HG03520 (cell line): ENCODE data around the gene CCL24.
"Not testable (repeated sequence)": the region's sequence is repeated elsewhere in the genome, so short reads cannot be mapped to it uniquely, and the experiment has no call there.

Experiments
- ATAC-seq: cut with Tn5 transposase; IDR thresholded peaks from one replicate; pipeline ENCODE4 v1.9.1; 2021; ENCODE audit warnings: mild to moderate bottlenecking, moderate library complexity; ENCODE audit not compliant: unreplicated experiment

CCL24 gene

DNA sequence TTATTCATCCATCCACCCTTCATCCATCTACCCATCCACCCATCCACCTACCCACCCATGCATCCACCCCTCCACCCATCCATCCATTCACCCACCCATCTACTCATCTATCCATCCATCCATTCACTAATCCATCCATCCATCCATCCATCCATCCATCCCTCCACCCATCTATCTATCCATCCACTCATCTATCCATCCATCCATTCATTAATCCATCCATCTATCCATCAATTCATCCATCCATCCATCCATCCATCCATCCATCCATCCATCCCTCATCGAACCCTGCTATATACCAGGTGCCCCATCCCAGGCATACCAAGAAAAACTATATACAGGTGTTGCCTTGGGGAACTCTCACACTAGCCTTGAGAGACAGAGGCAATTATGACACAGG, 7.1 kb upstream of the CCL24 start:
- ATAC-seq = no peak

- ATAC-seq = no peak
These were observed 6.1 kb upstream of the CCL24 start for GRCh38 chr7:75819711-75820110.

DNA sequence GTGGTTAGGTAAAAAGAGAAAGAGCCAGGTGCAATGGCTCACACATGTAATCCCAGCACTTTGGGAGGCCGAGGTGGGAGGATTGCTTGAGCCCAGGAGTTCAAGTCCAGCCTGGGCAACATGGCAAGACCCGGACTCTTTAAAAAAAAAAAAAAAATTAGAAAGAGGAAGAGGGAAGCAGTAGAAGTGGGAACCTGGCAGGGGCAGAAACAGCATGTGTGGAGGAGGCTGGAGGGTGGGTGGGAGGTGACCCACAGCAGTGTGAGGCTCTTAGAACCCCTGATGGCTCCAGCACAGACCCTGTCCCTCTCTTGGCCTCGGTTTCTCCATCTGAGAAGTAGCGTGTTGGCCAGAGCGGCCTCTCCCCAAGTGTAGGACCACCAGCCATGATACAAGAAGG, 4.9 kb upstream of the CCL24 start:
- ATAC-seq = no peak

- ATAC-seq = no peak
These were observed 3.5 kb upstream of the CCL24 start for GRCh38 chr7:75817116-75817515.

DNA sequence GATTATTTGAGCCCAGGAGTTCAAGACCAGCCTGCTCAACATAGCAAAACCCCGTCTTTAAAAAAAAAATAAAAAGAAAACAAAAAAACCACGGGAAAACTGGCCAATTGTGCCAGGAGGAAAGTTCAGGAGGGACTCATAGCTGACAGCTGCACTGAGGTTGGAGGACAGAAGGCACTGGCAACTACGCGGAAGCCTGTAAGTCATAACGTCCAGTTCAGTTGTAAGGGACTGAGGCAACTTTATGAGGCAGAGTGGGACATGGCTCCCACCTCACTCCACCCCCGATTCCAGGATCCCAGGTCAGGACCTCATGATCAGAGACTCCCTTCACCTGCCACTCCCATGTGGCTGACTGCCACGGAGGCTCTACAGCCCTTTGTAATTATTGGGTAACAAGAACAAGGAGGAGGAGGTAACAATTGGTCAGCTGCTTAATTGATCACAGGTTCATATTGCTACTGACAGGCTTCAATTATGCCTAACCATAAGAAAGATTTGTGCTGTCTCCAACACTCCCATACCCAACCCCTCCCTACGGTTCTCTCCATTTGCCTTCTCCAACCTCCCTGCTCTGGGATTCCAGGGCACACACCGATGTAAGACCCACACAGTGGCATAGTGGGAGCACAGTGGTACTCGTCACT, 1.9 kb upstream of the CCL24 start:
- no peak for ATAC-seq

- ATAC-seq = no peak
These were observed 871 bp upstream of the CCL24 start for GRCh38 chr7:75814407-75814947.

- ATAC-seq = no peak
These were observed 522 bp downstream of the CCL24 start for GRCh38 chr7:75813084-75813483.

GRCh38 chr7:75811894-75812678, 1.5 kb downstream of the CCL24 start:
- no peak for ATAC-seq

DNA sequence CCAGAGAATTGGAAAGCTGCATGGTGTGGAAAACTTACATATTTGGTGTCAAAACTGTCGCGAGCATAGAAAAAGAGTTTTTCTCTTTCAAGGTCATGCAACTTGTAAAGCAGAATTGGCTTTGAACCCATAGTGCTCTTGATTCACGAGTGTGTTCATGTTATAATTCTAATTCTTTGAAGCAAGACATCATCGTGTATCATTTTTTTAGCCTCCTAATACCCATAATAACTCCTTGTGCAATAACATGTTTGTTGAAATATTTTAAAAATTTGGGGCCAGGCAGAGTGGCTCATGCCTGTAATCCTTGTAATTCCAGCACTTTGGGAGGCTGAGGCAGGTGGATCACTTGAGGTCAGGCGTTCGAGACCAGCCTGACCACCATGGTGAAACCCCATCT, 4.2 kb downstream of the CCL24 start:
- ATAC-seq = no peak

DNA sequence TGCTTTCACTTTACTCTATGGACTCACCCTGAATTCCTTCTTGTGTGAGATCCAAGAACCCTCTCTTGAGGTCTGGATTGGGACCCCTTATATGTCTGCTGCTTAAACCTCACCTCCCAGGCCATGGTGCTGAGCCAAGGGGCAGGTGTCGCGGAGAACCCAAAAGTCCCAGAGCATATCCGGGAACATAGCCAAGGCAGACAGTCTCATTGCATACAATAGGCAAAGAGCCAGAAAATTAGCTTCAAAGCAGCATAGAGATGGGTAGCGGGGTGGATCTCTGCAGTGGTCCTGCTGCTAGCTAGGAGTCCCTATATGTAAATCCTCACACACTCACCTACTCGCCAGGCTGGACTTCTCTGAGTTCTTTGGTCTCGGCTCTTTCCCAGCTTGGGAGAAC, 5.5 kb downstream of the CCL24 start:
- ATAC-seq = no peak

- ATAC-seq = no peak
These were observed 6.2 kb downstream of the CCL24 start for GRCh38 chr7:75807452-75807851.

DNA sequence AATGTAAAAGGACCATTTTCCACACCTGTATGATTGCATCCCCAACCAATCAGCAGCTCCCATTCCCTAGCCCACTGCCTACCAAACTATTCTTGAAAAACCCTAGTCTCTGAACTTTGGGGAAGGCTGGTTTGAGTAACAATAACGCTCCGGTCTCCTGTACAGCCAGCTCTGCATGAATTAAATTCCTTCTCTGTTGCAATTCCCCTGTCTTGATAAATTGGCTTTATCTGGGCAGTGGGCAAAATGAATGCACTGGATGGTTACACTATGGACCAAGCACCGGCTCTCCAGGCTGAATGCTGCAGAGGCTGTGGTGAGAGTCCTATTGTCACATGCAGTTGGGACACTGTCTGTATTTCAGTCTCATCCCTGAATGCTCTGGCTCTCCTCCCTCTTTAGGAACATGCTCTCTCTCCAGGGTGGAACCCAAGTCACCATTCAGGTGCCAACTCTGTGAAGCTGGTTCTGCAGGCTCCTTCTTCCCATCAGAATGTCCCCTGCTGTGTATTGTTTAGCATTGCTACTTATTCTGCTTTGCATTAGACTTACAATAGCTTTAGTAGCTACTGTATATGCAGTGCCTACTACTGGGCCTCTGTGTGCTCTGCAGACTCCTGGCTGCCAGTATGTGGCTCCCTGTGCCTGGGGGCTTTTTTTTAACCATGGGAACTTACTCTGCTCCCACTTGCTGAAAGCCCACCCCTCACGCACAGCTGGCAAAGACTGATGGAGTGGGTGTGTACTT, 6.9 kb downstream of the CCL24 start:
- ATAC-seq = no peak

- no peak for ATAC-seq
These were observed 8.9 kb downstream of the CCL24 start for GRCh38 chr7:75804705-75805104.

GRCh38 chr7:75804004-75804403, 9.6 kb downstream of the CCL24 start:
- ATAC-seq = no peak

GRCh38 chr7:75802552-75802821, 11.1 kb downstream of the CCL24 start:
- ATAC-seq = no peak

DNA sequence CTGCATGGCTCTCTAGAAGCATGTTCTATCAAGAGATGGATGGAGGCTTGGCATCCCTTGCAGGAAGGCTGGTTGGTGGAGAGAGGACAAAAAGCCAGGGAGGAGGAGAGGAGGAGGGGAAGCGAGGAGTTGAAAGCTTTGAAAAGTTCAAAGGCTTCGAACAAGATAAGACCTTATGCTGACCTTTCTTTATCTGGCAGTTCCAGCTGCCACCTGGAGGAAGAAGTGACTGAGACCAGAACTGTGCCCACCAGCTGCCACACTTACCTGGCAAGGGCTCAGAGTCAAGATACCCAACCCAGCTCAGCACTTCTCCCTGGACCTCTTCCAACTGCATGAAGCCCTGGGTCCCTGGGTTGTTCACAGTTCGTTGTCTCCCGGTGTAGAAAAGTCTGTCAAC, 14.8 kb downstream of the CCL24 start:
- no peak for ATAC-seq

GRCh38 chr7:75796420-75796819, 17.2 kb downstream of the CCL24 start:
- no peak for ATAC-seq

DNA sequence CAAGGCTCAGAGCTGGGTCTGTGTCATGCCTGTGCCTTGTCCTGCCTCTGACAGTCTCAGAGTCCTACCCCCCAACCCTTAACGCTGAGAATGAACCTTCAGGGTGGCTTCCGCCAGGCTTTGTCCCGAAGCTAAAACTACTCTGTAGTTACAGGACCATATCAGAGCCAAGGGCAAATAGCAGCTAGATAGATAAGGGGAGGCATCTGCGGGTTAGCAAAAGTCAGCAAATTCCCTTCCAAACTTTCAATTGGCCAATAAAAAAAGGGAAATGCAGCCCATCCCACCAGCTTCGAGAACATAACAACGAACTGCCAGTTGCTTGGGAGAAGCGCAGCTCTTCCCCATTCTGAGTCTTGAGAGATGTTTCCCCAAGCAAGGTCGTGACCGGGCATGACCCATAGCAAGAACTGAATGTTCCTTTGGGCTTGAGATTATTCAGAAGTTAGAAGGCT, 17.7 kb downstream of the CCL24 start:
- no peak for ATAC-seq

DNA sequence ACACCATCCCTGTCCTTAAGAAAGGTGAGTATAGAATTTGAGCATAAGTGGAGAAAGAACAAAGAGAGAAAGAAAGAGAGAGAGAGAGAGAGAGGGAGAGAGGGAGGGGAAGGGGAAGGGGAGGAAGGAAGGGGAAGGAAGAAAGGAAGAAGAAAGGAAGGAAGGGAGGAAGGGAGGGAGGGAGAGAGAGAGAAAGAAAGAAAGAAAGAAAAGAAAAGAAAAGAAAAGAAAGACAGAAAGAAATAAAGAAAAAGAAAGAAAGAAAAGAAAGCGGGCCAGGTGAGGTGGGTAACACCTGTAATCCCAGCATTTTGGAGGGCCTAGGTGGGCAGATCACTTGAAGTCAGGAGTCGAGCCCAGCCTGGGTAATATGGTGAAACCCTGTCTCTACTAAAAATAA, 19.9 kb downstream of the CCL24 start:
- no peak for ATAC-seq

GRCh38 chr7:75792567-75792966, 21.0 kb downstream of the CCL24 start:
- not testable (repeated sequence) for ATAC-seq

DNA sequence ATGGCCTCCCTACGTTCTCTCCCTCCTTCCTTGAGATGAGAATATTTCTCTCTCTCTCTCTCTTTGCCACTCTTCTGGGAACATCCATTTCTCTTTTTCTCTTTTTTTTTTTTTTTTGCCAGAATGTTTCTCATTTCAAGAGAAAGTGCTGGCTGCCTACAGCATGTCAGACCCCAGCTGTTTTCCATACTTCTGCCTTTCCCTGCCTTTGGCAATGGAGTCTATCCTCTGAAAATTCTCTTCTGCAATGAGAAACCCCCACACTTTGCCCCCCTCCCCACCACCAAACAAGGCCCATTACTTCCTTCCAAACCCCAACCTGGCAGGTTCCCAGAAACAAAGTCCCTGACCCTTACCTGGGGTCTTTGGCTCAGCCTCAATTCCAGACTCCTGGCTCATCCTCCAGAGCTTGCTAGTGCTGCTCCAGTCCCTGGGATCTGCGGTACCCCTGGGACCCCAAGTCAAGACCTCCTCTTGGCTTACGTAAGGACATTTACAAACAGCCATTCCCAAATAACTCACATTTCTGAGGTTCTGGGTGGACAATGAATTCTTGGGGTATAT, 24.2 kb downstream of the CCL24 start:
- ATAC-seq = no peak
